ENCODE data around the gene NR3C1.

NR3C1 gene

GRCh38 chr5:143403593-143404415, at the start of gene NR3C1:
Gene NR3C1, minus strand, starts transcription at chr5:143403686. Its CDS starts 2,847 bp downstream, at chr5:143400839.
- H3K27ac ChIP-seq, result peak within 1 kb of the TSS; percentile 94 to 100 (median 98)
- peak within 1 kb of the TSS; percentile 57 to 98 (median 82) for H3K4me3 ChIP-seq

DNA sequence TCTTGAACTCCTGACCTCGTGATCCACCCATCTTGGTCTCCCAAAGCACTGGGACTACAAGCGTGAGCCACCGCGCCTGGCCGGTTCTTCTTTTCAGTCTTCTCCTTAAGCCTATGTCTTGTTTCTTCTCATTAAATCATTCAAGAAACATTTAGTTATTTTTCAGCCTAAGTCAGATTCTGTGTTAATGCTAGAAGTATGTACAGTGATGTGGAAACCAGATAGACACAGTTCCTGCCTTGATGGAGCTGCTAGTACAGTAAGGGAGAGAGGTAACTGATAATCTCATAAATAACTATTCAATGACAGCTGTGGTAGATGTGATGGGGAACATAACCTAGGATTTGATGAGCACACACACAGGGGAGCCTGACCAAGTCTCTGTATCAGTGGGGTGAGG, 46.3 kb upstream of the NR3C1 start:
- no peak overlapping the region for H3K4me3 ChIP-seq

GRCh38 chr5:143448518-143448917, 45.0 kb upstream of the NR3C1 start:
- H3K27ac ChIP-seq, result no peak overlapping the region

More for the DNA sequence above, 46.3 kb upstream of the NR3C1 start:
- no peak overlapping the region for H3K27ac ChIP-seq

DNA sequence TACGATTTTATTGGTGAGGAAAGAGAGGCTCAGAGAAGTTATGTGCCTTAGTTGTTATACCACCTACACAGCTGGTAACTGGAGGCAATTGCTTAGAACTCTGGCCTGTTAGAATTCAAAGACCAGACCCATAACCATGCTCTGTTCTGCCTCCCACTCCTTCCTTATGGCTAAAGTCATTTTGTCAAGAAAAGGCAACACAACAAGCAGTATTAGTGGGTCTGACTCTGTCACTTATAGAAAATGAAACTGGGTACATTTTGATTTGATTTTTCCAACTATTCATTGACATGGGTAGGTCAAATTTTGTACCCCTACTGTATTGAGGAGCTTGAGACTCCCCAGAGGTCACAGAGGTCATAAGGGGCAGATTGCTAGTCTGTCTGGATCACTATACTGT, 44.5 kb upstream of the NR3C1 start:
- Histone ChIP-seq H3K27ac (no peak overlapping the region), H3K4me3 (no peak overlapping the region)

More at GRCh38 chr5:143448518-143448917, 45.0 kb upstream of the NR3C1 start:
- no peak overlapping the region for H3K4me3 ChIP-seq

DNA sequence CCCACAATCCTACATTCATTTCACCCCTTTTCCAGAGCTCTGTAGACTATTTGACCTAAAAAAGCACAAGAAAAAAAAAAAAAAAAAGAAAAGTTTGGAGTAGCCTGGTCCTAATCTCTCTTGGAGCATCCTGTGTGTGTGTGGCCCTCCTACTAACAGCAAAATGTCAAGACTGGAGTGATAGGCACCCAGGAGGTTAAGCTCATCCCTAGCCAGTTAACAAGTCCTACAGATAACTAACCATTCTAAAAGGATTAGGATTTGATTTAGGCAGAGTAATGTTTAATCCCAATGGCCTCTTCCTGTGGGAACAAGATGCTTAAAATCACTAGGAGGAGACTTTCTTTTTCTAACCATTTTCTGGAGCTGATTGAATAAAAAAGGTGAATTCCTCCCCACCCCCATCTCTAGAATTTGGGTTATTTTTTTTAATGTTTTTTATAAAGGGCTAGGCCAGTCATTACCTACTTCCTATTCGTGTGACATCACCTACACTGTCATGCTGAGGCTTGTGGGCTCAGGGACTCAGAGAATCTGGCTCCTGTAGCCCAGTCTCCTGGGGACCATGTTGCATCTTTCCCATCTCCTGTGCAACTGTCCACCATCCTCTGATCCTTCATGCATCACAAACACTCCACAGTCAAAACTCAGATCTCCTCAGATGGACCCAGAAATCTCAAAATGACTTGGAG, 43.2 kb upstream of the NR3C1 start:
- Histone ChIP-seq H3K4me3 (no peak overlapping the region), H3K27ac (no peak overlapping the region)

GRCh38 chr5:143445776-143446175, 42.3 kb upstream of the NR3C1 start:
- H3K27ac ChIP-seq, result no peak overlapping the region
- no peak overlapping the region for H3K4me3 ChIP-seq

- Histone ChIP-seq H3K4me3 (no peak overlapping the region), H3K27ac (no peak overlapping the region)
These were observed 39.8 kb upstream of the NR3C1 start for GRCh38 chr5:143443330-143443729.

- no peak overlapping the region for H3K27ac ChIP-seq
- no peak overlapping the region for H3K4me3 ChIP-seq
These were observed 38.9 kb upstream of the NR3C1 start for GRCh38 chr5:143442385-143442784.

GRCh38 chr5:143440448-143441115, 37.1 kb upstream of the NR3C1 start:
- no peak overlapping the region for H3K4me3 ChIP-seq
- no peak overlapping the region for H3K27ac ChIP-seq

GRCh38 chr5:143437666-143438273, 34.3 kb upstream of the NR3C1 start:
- Histone ChIP-seq H3K4me3 (no peak overlapping the region), H3K27ac (no peak overlapping the region)

GRCh38 chr5:143436871-143437270, 33.4 kb upstream of the NR3C1 start:
- Histone ChIP-seq H3K4me3 (no peak overlapping the region), H3K27ac (no peak overlapping the region)

- Histone ChIP-seq H3K27ac (peak overlapping the region in 16 of 21 experiments; percentile 5 to 81 (median 60)), H3K4me3 (peak overlapping the region in 4 of 7 experiments; percentile 4 to 35 (median 16))
These were observed 31.7 kb upstream of the NR3C1 start for GRCh38 chr5:143435210-143435657.

- Histone ChIP-seq H3K27ac (peak overlapping the region in 16 of 21 experiments; percentile 5 to 81 (median 60)), H3K4me3 (peak overlapping the region in 4 of 7 experiments; percentile 4 to 35 (median 16))
These were observed 31.0 kb upstream of the NR3C1 start for GRCh38 chr5:143434261-143435209.

GRCh38 chr5:143433670-143434069, 30.2 kb upstream of the NR3C1 start:
- H3K4me3 ChIP-seq, result peak overlapping the region in 1 of 7 experiments; percentile 2

DNA sequence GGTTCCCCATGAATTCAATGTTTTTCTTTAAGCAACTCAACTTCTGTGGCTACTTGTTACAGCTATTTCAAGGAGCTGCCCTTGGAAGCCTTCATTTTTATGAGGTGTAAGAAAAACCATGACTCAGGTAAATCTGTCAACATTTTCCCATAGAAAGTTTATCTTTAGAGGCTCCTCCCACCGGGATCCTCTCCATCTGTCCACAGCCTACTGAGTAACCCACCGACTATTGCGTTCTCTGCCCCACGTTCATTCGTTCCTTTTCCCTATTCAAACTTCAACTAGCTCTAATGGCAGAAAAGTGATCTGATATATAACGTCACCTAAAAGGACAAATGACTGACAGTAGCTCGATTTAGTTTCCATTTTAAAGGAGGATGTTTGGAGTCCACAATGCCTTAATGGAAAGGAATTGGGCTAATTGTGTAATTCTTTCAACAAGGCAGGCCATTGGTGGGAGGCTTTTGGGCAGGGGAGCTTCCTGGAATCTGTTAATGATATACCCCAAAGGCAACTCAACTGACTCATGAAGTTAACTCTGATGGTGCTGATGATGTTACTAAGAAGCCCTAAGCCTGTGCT, 29.3 kb upstream of the NR3C1 start:
- H3K27ac ChIP-seq, result no peak overlapping the region
- H3K4me3 ChIP-seq, result no peak overlapping the region

More at GRCh38 chr5:143433670-143434069, 30.2 kb upstream of the NR3C1 start:
- peak overlapping the region in 4 of 21 experiments; percentile 1 to 81 (median 66) for H3K27ac ChIP-seq

- no peak overlapping the region for H3K4me3 ChIP-seq
- no peak overlapping the region for H3K27ac ChIP-seq
These were observed 28.3 kb upstream of the NR3C1 start for GRCh38 chr5:143431789-143432188.

DNA sequence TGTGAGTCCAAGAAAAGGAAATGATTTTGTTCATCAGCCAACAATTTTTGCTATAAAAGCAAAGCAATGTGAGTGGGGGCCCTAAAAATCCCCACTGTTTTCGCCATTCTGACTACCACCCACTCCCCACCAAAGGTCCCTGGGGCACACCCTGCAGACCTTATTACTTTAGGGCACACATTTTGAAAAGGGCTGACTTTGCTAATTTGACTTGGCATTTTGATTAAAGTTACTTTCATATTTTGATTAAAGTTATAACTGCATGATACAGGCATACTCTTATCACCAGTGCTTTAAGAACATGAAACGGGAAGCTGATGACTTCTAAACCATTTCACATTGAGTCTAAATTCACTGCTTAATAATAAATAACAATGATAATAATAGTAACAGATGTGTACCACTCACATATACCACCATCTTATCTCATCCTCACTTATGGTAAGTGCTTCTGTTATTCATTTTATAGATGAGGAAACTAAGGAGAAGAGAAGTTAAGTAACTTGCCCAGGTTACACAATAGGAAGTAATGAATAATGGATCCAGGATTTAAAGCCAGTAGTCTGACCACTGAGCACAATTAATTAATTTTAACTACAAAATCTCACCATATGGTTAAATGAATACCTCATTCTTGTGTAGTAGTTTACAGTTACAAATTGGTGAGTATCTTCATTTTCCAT, 25.4 kb upstream of the NR3C1 start:
- no peak overlapping the region for H3K4me3 ChIP-seq
- no peak overlapping the region for H3K27ac ChIP-seq

- H3K27ac ChIP-seq, result no peak overlapping the region
- H3K4me3 ChIP-seq, result no peak overlapping the region
These were observed 24.7 kb upstream of the NR3C1 start for GRCh38 chr5:143428155-143428554.
